Suprapubic skin (tissue), 4 donors: ENCODE results near the gene SGTA. TPM values are rescaled to one million over a fixed set of nuclear protein-coding genes. Genes with fewer than 3 reads are reported as not detected.

ENCODE experiments used
- DNase-seq, 2 donors: peaks; one replicate each; pipeline ENCODE4 v3.0.0-alpha.2; 2019; ENCODE audit warnings: low spot score in 2 of 2
- H3K27ac ChIP-seq: fragments of 200-600 bp; sonication (generic); one replicate; pipeline ENCODE4 v1.5.1; 2019
- H3K27me3 ChIP-seq: fragments of 200-600 bp; sonication (generic); one replicate; pipeline ENCODE4 v1.5.1; 2019
- H3K36me3 ChIP-seq: fragments of 200-600 bp; sonication (generic); one replicate; pipeline ENCODE4 v1.5.1; 2019
- H3K4me1 ChIP-seq: fragments of 200-600 bp; sonication (generic); one replicate; pipeline ENCODE4 v1.5.1; 2019
- H3K4me3 ChIP-seq: fragments of 200-600 bp; sonication (generic); one replicate; pipeline ENCODE4 v1.5.1; 2019; ENCODE audit warnings: mild to moderate bottlenecking
- H3K9me3 ChIP-seq: fragments of 200-600 bp; sonication (generic); one replicate; pipeline ENCODE4 v1.5.1; 2019
- CTCF ChIP-seq, 2 donors: fragments of 200-600 bp in 1 of 2; fragments of 450-650 bp in 1 of 2; sonication (generic) in 1 of 2; IDR thresholded peaks; one replicate each; pipeline ENCODE4 v1.5.1; 2016 to 2019; ENCODE audit warnings: antibody characterized with exemption in 2 of 2, mild to moderate bottlenecking in 1 of 2, moderate library complexity in 1 of 2
- EP300 ChIP-seq: sonication (generic); formaldehyde crosslinking; IDR thresholded peaks from one replicate; pipeline ENCODE4 v1.6.1; 2017; ENCODE audit warnings: antibody characterized with exemption
- POLR2A ChIP-seq, 2 donors: fragments of 450-650 bp; IDR thresholded peaks; one replicate each; pipeline ENCODE4 v1.6.1; 2017; ENCODE audit warnings: antibody characterized with exemption in 2 of 2, mild to moderate bottlenecking in 2 of 2, moderate library complexity in 2 of 2
- POLR2AphosphoS5 ChIP-seq, 3 donors: sonication (generic); formaldehyde crosslinking; IDR thresholded peaks; one replicate each; pipeline ENCODE4 v1.6.1; 2017; ENCODE audit warnings: antibody characterized with exemption in 3 of 3
- WGBS: methylation state at CpG from one replicate; pipeline ENCODE4 v1.1.5; 2018; 5-methylcytosine and 5-hydroxymethylcytosine counted together
- total RNA-seq, 4 donors: library from RNA; depleted of rRNA; stranded (reverse); fragments of >200 nt; gene quantifications; one replicate each; pipeline ENCODE4 v1.1.0, GENCODE V29; 2016

SGTA gene
- total RNA-seq, 4 donors from 2014 or later: 29.1 to 48.9 (median 40.6) TPM

- H3K4me1 ChIP-seq: peaks cover 22% of the 10 kb centered on the region
- H3K27ac ChIP-seq: no peak overlapping the region
- WGBS: 96% methylated on average over 15 of the region's 15 CpGs
- no peak for TF ChIP-seq EP300
- no peak for TF ChIP-seq POLR2AphosphoS5 (IDR thresholded peaks at IDR 0.05)
- no peak overlapping the region for H3K4me3 ChIP-seq
- H3K9me3 ChIP-seq: no peaks in the 10 kb centered on the region
- peaks cover 45% of the 10 kb centered on the region for H3K36me3 ChIP-seq
- peaks cover 9% of the 10 kb centered on the region for H3K27me3 ChIP-seq
- no peak for DNase-seq
Measured at GRCh38 chr19:2736550-2737190, 46.4 kb downstream of the SGTA start.

- Histone ChIP-seq H3K36me3 (peaks cover 46% of the 10 kb centered on the region), H3K9me3 (no peaks in the 10 kb centered on the region), H3K27ac (no peak overlapping the region), H3K4me3 (no peak overlapping the region), H3K27me3 (no peaks in the 10 kb centered on the region), H3K4me1 (peaks cover 22% of the 10 kb centered on the region)
- no peak for DNase-seq
- TF ChIP-seq POLR2A (IDR thresholded peaks at IDR 0.05) (no peak), EP300 (no peak), CTCF (IDR thresholded peaks at IDR 0.05) (no peak), POLR2AphosphoS5 (IDR thresholded peaks at IDR 0.05) (no peak)
- 100% methylated on average over 3 of the region's 12 CpGs for WGBS
Measured at GRCh38 chr19:2735374-2735773, 47.7 kb downstream of the SGTA start.

- Histone ChIP-seq H3K27me3 (no peaks in the 10 kb centered on the region), H3K36me3 (peaks cover 46% of the 10 kb centered on the region), H3K27ac (no peak overlapping the region), H3K4me3 (no peak overlapping the region), H3K9me3 (no peaks in the 10 kb centered on the region), H3K4me1 (peaks cover 22% of the 10 kb centered on the region)
- no peak for TF ChIP-seq EP300
- TF ChIP-seq POLR2AphosphoS5 (IDR thresholded peaks at IDR 0.05): no peak
- no peak for TF ChIP-seq CTCF (IDR thresholded peaks at IDR 0.05)
- TF ChIP-seq POLR2A (IDR thresholded peaks at IDR 0.05): no peak
- DNase-seq: no peak
- WGBS: 92% methylated on average over 18 of the region's 26 CpGs
Measured at GRCh38 chr19:2734589-2735288, 48.3 kb downstream of the SGTA start.

- Histone ChIP-seq H3K4me1 (peaks cover 16% of the 10 kb centered on the region), H3K36me3 (peaks cover 46% of the 10 kb centered on the region), H3K9me3 (no peaks in the 10 kb centered on the region), H3K27ac (no peak overlapping the region), H3K27me3 (no peaks in the 10 kb centered on the region), H3K4me3 (no peak overlapping the region)
- TF ChIP-seq EP300: no peak
- no peak for TF ChIP-seq POLR2AphosphoS5 (IDR thresholded peaks at IDR 0.05)
- no peak for TF ChIP-seq POLR2A (IDR thresholded peaks at IDR 0.05)
- no peak for TF ChIP-seq CTCF (IDR thresholded peaks at IDR 0.05)
- DNase-seq: no peak
- WGBS: 58% methylated on average over 34 of the region's 35 CpGs
Measured at GRCh38 chr19:2733930-2734588, 49.0 kb downstream of the SGTA start.

- 95% methylated on average over 10 of the region's 38 CpGs for WGBS
- H3K4me1 ChIP-seq: peaks cover 8% of the 10 kb centered on the region
- H3K27me3 ChIP-seq: peaks cover 3% of the 10 kb centered on the region
- peaks cover 46% of the 10 kb centered on the region for H3K36me3 ChIP-seq
- TF ChIP-seq EP300: no peak
- TF ChIP-seq POLR2A (IDR thresholded peaks at IDR 0.05): no peak
- no peak for TF ChIP-seq CTCF (IDR thresholded peaks at IDR 0.05)
- TF ChIP-seq POLR2AphosphoS5 (IDR thresholded peaks at IDR 0.05): no peak
- H3K27ac ChIP-seq: no peak overlapping the region
- no peaks in the 10 kb centered on the region for H3K9me3 ChIP-seq
- no peak overlapping the region for H3K4me3 ChIP-seq
- no peak for DNase-seq
Measured at GRCh38 chr19:2732883-2733282, 50.2 kb downstream of the SGTA start.
